T-helper 2 cell treated with Interferon-gamma antibody and Interleukin-4, amounts not matched to agents 5 μg/mL and 100 μg/mL, for 36 hours (primary cell): ENCODE measurements around the gene CCSER2.
A peak's percentile ranks its signal among the peaks of the same experiment; 100 is the strongest.
"Not testable (repeated sequence)": the region's sequence is repeated elsewhere in the genome, so short reads cannot be mapped to it uniquely, and the experiment has no call there.

ENCODE experiments used
- DNase-seq: peaks from one replicate; pipeline ENCODE4 v3.0.0; 2021; ENCODE audit warnings: low spot score
- H3K27ac Mint-ChIP-seq: one replicate; pipeline ENCODE4 v1.8.0; 2021; ENCODE audit warnings: mild to moderate bottlenecking, mixed read lengths
- H3K27me3 Mint-ChIP-seq: one replicate; pipeline ENCODE4 v1.8.0; 2021; ENCODE audit warnings: low read depth, mixed read lengths
- H3K36me3 Mint-ChIP-seq: one replicate; pipeline ENCODE4 v1.8.0; 2021; ENCODE audit warnings: low read depth, mixed read lengths
- H3K4me1 Mint-ChIP-seq: one replicate; pipeline ENCODE4 v1.8.0; 2021; ENCODE audit warnings: low read depth, mixed read lengths
- H3K4me3 Mint-ChIP-seq: one replicate; pipeline ENCODE4 v1.8.0; 2022; ENCODE audit warnings: mild to moderate bottlenecking, moderate library complexity, mixed read lengths
- H3K9me3 Mint-ChIP-seq: one replicate; pipeline ENCODE4 v1.8.0; 2021; ENCODE audit warnings: mixed read lengths

CCSER2 gene

GRCh38 chr10:84428711-84429110, 100.3 kb downstream of the CCSER2 start:
- no peaks in the 10 kb centered on the region for H3K27me3 Mint-ChIP-seq
- no peak for DNase-seq
- H3K9me3 Mint-ChIP-seq: no peaks in the 10 kb centered on the region
- no peak overlapping the region for H3K27ac Mint-ChIP-seq
- H3K36me3 Mint-ChIP-seq: peaks cover 9% of the 10 kb centered on the region
- H3K4me1 Mint-ChIP-seq: peaks cover 19% of the 10 kb centered on the region
- H3K4me3 Mint-ChIP-seq: no peak overlapping the region

GRCh38 chr10:84429926-84430520, 101.6 kb downstream of the CCSER2 start:
- Mint-ChIP-seq H3K4me3 (no peak overlapping the region), H3K4me1 (peaks cover 16% of the 10 kb centered on the region), H3K36me3 (peaks cover 6% of the 10 kb centered on the region)

DNA sequence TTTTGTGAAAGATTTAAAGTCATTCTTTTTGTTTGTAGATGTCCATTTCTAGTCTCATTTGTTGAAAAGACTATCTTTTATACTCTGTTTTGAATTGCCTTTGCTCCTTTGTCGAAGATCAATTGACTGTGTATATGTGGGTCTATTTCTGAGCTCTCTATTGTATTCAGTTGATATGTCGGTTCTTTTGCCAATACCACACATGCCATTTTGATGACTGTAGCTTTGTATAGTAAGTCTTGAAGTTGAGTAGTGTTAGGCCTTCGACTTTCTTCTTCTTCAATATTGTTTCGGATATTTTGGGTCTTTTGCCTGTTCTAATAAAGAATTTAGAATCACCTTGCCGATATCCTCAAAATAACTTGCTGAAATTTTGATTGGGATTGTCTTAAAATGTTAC, 104.5 kb downstream of the CCSER2 start:
- Mint-ChIP-seq H3K4me3 (no peak overlapping the region), H3K9me3 (no peaks in the 10 kb centered on the region), H3K36me3 (peaks cover 12% of the 10 kb centered on the region), H3K4me1 (peaks cover 15% of the 10 kb centered on the region), H3K27me3 (no peaks in the 10 kb centered on the region), H3K27ac (no peak overlapping the region)
- no peak for DNase-seq

More at GRCh38 chr10:84429926-84430520, 101.6 kb downstream of the CCSER2 start:
- Mint-ChIP-seq H3K9me3 (no peaks in the 10 kb centered on the region), H3K27ac (no peak overlapping the region), H3K27me3 (no peaks in the 10 kb centered on the region)
- peak; percentile 33 for DNase-seq

DNA sequence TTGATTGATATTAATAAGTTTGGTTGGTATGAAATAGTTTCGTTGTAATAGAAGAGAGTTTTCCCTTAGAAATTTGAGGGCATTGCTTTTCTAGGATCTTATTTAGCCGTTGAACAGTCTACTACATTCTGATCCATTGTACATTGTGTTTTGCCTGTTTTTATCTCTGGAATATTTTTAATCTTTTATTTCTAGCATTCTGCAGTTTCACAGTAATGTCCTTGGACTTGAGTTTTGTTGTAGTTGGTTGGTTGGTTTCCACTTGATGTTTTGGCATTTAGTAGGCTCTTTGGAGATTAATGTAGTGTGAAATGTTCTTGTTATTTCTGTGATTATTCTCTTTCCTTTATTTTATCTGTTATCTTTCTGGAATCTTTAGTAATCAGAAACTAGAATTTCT, 112.4 kb downstream of the CCSER2 start:
- Mint-ChIP-seq H3K36me3 (peaks cover 49% of the 10 kb centered on the region), H3K4me3 (no peak overlapping the region), H3K27ac (no peak overlapping the region), H3K9me3 (peaks cover 9% of the 10 kb centered on the region), H3K4me1 (no peaks in the 10 kb centered on the region), H3K27me3 (no peaks in the 10 kb centered on the region)
- no peak for DNase-seq

- no peak overlapping the region for H3K27ac Mint-ChIP-seq
Measured at GRCh38 chr10:84447701-84448400, 119.5 kb downstream of the CCSER2 start.

DNA sequence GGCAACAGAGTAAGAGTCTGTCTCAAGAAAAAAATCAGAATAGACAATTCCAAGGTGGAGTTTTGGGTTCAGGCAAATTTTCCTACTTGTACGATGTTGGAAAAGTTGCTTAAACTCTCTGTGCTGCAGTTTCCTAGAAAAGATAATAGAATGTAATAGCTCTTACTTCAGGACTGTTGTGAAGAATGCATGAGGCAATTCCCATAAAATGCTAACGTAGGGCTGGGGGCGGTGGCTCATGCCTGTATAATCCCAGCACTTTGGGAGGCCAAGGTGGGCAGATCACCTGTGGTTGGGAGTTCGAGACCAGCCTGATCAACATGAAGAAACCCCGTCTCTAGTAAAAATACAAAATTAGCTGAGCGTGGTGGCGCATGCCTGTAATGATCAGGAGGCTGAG, 121.0 kb downstream of the CCSER2 start:
- not testable (repeated sequence) for H3K27ac Mint-ChIP-seq, H3K4me1 Mint-ChIP-seq, H3K4me3 Mint-ChIP-seq, H3K9me3 Mint-ChIP-seq, DNase-seq, H3K27me3 Mint-ChIP-seq
- H3K36me3 Mint-ChIP-seq: peaks cover 26% of the 10 kb centered on the region

More at GRCh38 chr10:84447701-84448400, 119.5 kb downstream of the CCSER2 start:
- Mint-ChIP-seq H3K4me1 (no peaks in the 10 kb centered on the region), H3K9me3 (no peaks in the 10 kb centered on the region), H3K4me3 (no peak overlapping the region), H3K27me3 (no peaks in the 10 kb centered on the region), H3K36me3 (peaks cover 29% of the 10 kb centered on the region)
- DNase-seq: no peak

DNA sequence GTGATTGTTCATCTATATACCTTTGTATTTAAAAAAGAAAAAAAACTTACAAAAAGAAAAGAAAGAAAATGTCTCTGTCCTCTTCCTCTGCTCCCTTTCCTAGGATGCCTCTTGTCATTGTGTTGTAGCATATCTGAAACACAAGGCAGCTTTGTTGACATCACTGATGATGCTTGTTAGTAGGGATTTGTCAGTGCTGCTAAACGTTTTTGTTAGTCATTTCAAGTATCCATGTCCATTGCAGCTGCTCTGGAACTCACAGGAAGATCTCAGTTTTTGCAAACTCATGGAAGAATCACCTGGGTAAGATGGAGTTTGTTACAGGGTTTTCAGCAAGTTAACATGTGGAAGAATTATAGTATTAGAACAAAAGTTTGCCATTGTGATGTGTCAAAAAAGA, 123.6 kb downstream of the CCSER2 start:
- H3K36me3 Mint-ChIP-seq: peaks cover 33% of the 10 kb centered on the region
- no peaks in the 10 kb centered on the region for H3K27me3 Mint-ChIP-seq
- H3K4me3 Mint-ChIP-seq: no peak overlapping the region
- H3K9me3 Mint-ChIP-seq: no peaks in the 10 kb centered on the region
- no peak for DNase-seq
- H3K27ac Mint-ChIP-seq: no peak overlapping the region
- peaks cover 2% of the 10 kb centered on the region for H3K4me1 Mint-ChIP-seq

GRCh38 chr10:84453303-84453702, 124.9 kb downstream of the CCSER2 start:
- Mint-ChIP-seq H3K27me3 (no peaks in the 10 kb centered on the region), H3K27ac (no peak overlapping the region), H3K36me3 (peaks cover 30% of the 10 kb centered on the region), H3K9me3 (peaks cover 5% of the 10 kb centered on the region), H3K4me1 (peaks cover 2% of the 10 kb centered on the region), H3K4me3 (no peak overlapping the region)
- DNase-seq: no peak

DNA sequence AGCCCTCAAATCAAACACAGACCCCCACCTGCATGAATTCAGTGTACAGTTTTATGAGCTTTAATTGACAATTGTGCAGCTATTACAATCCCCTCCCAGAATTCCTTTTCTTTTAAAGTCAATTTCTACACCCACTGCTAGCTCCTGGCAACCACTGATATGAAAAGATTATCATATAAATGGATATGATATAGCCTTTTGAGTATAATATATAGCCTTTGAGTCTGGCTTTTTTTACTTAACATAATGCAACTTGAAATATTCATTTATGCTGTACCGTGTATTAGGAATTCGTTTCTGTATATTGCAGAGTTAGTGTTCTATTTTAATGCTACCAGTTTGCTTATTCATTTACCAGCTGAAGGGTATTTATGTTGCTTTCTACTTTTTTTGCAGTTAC, 127.7 kb downstream of the CCSER2 start:
- no peak overlapping the region for H3K27ac Mint-ChIP-seq
- H3K36me3 Mint-ChIP-seq: peaks cover 49% of the 10 kb centered on the region
- H3K4me3 Mint-ChIP-seq: no peak overlapping the region
- H3K9me3 Mint-ChIP-seq: peaks cover 17% of the 10 kb centered on the region
- no peaks in the 10 kb centered on the region for H3K27me3 Mint-ChIP-seq
- no peak for DNase-seq
- peaks cover 2% of the 10 kb centered on the region for H3K4me1 Mint-ChIP-seq

DNA sequence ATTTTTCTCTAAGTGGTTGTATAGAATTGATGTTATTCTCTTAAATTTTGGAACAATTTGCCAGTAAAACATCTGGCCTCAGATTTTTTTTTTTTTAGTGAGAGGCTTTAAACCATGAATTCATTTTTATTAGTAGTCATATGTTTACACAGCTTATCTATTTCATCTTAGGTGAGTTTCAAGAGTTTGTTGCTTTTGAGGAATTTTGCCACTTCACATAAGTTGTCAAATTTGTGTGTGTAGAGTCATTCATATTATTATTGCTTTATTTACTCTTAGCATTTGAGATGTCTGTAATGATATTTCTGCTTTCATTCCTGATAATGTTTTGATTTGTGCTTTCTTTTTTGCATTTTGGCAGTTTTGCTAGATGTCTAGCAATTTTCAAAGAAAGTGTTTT, 132.1 kb downstream of the CCSER2 start:
- no peak for DNase-seq
- no peak overlapping the region for H3K4me3 Mint-ChIP-seq
- H3K27me3 Mint-ChIP-seq: no peaks in the 10 kb centered on the region
- H3K36me3 Mint-ChIP-seq: peaks cover 40% of the 10 kb centered on the region
- peaks cover 17% of the 10 kb centered on the region for H3K9me3 Mint-ChIP-seq
- peaks cover 2% of the 10 kb centered on the region for H3K4me1 Mint-ChIP-seq
- H3K27ac Mint-ChIP-seq: no peak overlapping the region

DNA sequence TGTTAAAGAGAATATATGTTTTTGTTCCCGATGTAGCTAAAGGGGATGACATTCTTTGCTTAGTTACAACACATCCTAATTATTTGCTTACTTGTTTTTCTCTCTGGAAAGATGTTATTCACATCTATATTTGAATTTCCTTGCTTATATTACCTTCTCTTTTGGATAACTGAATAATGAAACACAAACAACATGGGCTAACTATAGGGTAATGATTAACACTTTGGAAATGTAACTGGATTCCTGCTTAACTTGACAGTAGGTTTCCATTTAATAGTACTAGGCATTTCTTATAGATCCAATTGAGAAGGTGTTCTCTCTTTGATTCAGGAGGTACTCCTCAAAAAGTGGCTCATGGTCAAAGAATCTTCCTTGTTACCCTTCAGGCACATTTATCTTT, 141.1 kb downstream of the CCSER2 start:
- Mint-ChIP-seq H3K27me3 (no peaks in the 10 kb centered on the region), H3K27ac (no peak overlapping the region), H3K4me3 (no peak overlapping the region), H3K4me1 (no peaks in the 10 kb centered on the region), H3K9me3 (no peaks in the 10 kb centered on the region), H3K36me3 (peaks cover 23% of the 10 kb centered on the region)
- no peak for DNase-seq

- DNase-seq: no peak
- Mint-ChIP-seq H3K4me1 (peaks cover 4% of the 10 kb centered on the region), H3K27me3 (no peaks in the 10 kb centered on the region), H3K9me3 (no peaks in the 10 kb centered on the region), H3K27ac (no peak overlapping the region), H3K4me3 (no peak overlapping the region), H3K36me3 (peaks cover 16% of the 10 kb centered on the region)
Measured at GRCh38 chr10:84473136-84473535, 144.7 kb downstream of the CCSER2 start.

DNA sequence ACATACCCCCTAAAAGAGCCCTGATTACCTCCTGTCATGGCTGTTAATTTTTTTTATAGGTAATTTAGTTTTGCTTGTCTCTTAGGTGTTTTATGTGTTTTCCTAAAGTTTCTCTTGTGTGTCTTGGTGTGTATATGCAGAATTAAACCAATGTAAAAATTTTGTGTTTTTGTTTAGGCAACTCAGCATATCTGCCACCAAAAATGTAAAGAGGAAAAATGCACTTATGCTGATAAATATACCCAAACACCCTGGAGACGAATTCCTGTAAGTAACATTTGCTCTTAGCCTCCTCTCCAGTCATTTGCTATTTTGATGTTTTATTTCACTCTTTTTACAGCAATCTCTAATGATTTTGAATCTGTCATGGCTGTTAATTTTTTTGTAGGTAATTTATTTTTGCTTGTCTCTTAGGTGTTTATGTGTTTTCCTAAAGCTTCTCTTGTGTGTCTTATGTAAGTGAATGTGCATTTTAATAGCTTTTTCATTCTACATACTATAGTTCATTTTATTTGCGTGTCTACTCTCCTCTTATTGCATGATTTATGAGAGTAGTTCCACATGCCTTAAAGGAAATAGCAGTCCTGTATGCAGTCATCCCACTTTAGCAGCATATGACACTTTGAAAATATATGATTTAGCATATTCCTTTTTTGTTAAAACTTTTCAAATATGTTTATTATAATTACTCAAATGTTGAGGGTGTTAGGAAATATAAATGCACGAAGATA, 149.2 kb downstream of the CCSER2 start:
- H3K4me1 Mint-ChIP-seq: peaks cover 8% of the 10 kb centered on the region
- H3K27me3 Mint-ChIP-seq: no peaks in the 10 kb centered on the region
- no peak overlapping the region for H3K4me3 Mint-ChIP-seq
- DNase-seq: no peak
- H3K36me3 Mint-ChIP-seq: peaks cover 25% of the 10 kb centered on the region
- no peak overlapping the region for H3K27ac Mint-ChIP-seq
- no peaks in the 10 kb centered on the region for H3K9me3 Mint-ChIP-seq

DNA sequence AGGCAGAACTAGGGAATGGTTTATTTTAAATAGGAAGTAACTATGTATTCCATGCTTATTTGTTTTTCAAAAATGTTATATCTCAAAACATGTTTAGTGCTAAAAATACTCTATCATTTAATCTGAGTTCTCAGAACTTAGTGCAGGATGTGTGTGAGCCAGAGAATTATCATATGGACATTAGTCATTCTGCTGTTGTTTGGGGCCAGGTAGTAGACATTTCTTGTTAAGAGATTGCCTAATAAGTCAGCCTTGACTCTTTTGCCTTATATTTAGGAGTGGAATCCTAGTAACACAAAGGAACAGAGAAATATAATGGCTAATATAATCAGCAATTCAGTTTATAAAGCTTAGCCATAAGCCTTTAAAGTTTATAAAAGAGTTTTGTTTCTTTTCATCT, 149.8 kb downstream of the CCSER2 start:
- no peak for DNase-seq
- no peak overlapping the region for H3K4me3 Mint-ChIP-seq
- no peaks in the 10 kb centered on the region for H3K9me3 Mint-ChIP-seq
- peaks cover 28% of the 10 kb centered on the region for H3K36me3 Mint-ChIP-seq
- H3K27me3 Mint-ChIP-seq: no peaks in the 10 kb centered on the region
- peaks cover 8% of the 10 kb centered on the region for H3K4me1 Mint-ChIP-seq
- no peak overlapping the region for H3K27ac Mint-ChIP-seq
